T47D (cell line): ENCODE measurements around the gene PHACTR3.

Experiments
- DNase-seq, 2 experiments: peaks; one replicate each; pipeline versions ENCODE4 v3.0.0 to v3.0.0-alpha.2; 2011 to 2012; ENCODE audit warnings: low read depth in 1 of 2, low spot score in 1 of 2
- JUND ChIP-seq: IDR thresholded peaks from 2 replicates; pipeline ENCODE4 v1.6.1; 2012; ENCODE audit warnings: low read depth
- in situ Hi-C: cut with HindIII; loops from 2 replicates; pipeline ENCODE4 v1.10.0; 2016; ENCODE audit warnings: low sequenced_read_pairs, low pct_unique_long_range_greater_than_20kb

The PHACTR3 gene

GRCh38 chr20:59829786-59830664, 225.7 kb downstream of the PHACTR3 start:
- no peak for TF ChIP-seq JUND
- in situ Hi-C loops = no loop called here
- DNase-seq = no peak

DNA sequence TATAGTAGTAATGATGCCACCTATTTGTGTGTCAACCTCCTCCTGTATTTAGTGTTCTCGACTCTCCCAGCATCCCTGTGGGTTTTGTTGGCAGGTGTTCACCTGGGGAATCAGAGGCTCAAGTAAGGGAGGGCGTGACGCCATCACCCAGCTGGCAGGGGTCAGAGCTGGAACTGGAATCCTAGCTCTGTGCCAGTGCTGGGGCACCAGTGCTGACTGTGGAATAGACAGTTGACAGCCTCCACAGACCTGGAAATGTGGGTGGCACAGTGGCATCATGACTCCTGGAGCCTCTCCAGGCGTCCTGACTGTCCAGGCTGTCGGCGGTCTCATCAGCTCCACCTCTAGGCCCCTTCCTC, 226.3 kb downstream of the PHACTR3 start:
- no peak for TF ChIP-seq JUND
- DNase-seq = no peak
- in situ Hi-C loops = no loop called here

DNA sequence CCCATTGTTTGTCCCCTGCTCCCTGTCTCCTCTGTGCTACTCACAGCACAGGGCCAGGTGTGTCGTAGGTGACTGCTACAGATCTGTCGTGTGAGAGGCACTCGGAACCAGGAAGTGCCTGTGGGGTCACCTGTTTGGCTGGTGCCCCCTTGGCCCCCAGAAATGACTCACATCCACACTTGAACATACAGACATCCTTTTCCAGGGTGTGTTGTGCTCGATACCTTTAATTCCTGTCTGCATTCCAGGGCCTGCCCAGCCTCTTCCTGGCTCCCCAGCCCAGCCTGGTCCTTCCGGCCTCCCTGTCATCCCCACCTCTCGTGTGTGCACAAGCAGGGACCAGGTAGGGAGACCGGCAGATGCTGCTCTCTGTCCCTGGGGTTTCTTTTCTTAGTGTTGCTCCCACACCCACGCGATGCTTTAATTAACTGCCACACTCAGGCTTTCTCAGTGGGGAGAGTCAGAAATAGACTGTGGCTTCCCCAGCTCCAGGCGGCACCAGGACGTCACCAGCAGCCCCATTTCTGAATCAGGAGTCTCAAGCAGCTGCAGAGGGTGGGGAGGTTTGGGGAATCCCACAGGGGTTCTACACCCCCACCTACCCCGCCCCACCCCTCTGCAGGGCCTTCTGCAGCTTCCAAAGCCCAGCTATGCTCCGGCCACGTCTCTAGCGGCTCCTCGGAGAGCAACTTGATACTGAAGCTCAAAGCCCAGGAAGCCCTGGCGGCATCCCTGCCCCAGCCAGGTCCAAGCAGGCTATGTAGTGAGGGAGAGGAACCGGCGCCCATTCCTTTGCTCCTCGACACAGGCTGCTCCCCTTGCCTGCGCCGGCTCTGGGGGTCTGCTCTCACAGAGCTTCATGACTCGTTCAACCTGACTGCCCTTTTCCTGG, 226.9 kb downstream of the PHACTR3 start:
- in situ Hi-C loops = no loop called here
- DNase-seq = no peak
- no peak for TF ChIP-seq JUND

DNA sequence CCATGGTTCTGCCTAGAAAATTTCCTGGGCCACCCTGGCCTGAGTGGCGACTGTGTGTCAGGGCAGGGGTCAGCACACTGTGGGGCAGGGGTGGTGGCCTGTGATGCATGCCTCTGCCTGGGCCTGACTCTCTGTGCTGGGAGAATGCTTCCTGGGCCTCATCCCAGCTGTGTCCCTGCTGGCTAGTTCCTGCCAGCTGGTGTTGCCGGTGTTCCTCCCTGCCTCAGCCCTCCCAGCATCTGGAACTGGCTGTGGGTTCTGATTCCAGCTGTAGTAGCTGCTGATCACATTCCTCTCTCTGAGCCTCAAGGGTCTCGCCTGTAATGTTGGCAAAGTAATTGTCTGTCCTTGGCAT, 227.6 kb downstream of the PHACTR3 start:
- no peak for TF ChIP-seq JUND
- in situ Hi-C loops = no loop called here

GRCh38 chr20:59832406-59833363, 228.3 kb downstream of the PHACTR3 start:
- TF ChIP-seq JUND = no peak
- DNase-seq = no peak
- in situ Hi-C loops = no loop called here

More for the DNA sequence above, 227.6 kb downstream of the PHACTR3 start:
- DNase-seq = no peak

DNA sequence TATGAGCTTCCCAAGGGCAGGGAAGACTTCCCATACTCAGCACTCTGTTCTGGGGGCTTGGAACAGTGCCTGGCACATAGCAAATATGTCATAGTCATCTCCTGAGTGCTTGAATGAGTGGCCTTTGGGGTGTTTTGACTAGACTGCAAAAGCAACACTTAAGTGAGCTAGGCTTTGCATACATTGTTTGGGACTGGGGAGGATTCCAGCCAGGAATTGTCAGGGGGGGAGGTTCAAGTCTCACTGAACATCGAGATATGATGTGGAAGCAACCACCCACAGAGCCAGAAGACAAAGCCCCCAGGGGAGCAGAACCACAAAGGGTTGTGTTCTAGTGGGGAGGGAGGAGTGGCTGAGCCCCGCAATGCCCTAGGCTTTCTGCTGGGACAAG, 230.7 kb downstream of the PHACTR3 start:
- no peak for DNase-seq
- in situ Hi-C loops = no loop called here

DNA sequence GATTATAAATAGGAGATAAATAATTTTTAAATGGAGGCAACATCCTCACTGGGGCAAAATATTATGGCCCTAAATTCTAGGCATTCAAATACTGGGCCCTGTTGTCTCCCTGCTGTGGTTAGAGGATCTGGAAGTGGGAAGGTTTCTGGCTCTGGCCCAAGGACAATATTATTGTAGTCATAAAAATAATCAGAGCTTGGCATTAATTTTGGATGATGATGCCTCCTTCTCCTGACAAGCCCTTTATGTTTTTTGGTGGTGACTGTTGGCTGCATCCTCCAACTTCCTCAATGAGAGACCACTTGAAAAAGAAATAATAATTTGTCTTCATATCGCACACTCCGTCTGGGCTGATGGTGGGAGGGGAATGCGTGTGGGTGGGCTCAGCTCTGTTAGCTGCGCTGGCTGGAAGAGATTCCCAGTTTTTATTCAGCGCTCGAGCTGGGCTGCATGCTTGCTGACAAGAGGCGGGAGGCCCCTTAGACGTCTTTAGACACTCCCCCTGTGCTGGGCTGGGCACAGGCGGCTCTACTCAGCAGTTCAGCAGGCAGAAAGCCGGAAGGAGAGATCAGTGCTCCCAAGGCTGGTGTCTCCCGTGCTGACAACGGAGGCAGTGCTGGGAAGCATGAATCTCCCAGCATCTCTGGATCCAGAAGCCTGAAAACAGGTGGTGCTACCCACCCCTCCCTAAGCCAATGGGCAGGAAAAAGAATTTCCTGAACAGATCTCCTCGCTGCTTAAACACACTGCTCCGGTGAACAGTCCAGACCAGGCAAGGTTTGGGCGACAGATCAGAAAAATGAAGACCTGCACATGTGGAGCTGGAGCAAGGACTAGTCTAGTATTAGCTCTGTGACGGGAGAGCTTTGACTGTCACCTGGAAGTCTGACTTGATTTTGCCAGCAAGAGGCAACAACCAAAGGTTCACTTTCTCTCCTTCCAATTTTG, 231.4 kb downstream of the PHACTR3 start:
- in situ Hi-C loops = no loop called here
- TF ChIP-seq JUND = no peak
- no peak for DNase-seq

More for the DNA sequence above, 230.7 kb downstream of the PHACTR3 start:
- TF ChIP-seq JUND = no peak

GRCh38 chr20:59836767-59837166, 232.4 kb downstream of the PHACTR3 start:
- no peak for TF ChIP-seq JUND
- in situ Hi-C loops = no loop called here
- DNase-seq = no peak

GRCh38 chr20:59837623-59838394, 233.5 kb downstream of the PHACTR3 start:
- DNase-seq = no peak
- no peak for TF ChIP-seq JUND
- in situ Hi-C loops = no loop called here

GRCh38 chr20:59839400-59839799, 235.1 kb downstream of the PHACTR3 start:
- no peak for DNase-seq
- TF ChIP-seq JUND = no peak
- in situ Hi-C loops = no loop called here

GRCh38 chr20:59845472-59845871, 241.1 kb downstream of the PHACTR3 start:
- in situ Hi-C loops = no loop called here
- TF ChIP-seq JUND = no peak
- no peak for DNase-seq
